Muscle layer of colon (tissue), 2 donors: Measurements from ENCODE around the gene NPIPA7.
"Not testable (repeated sequence)": the region's sequence is repeated elsewhere in the genome, so short reads cannot be mapped to it uniquely, and the experiment has no call there.

Experiments
- H3K27ac ChIP-seq: one replicate; pipeline ENCODE4 v1.7.0; 2013; ENCODE audit warnings: low read depth, mild to moderate bottlenecking, low read length, moderate library complexity
- H3K27me3 ChIP-seq, 2 donors: one replicate each; pipeline ENCODE4 v1.7.0; 2013; ENCODE audit warnings: low read length in 2 of 2, mild to moderate bottlenecking in 2 of 2; ENCODE audit not compliant: insufficient read depth in 2 of 2, control insufficient read depth in 1 of 2
- H3K36me3 ChIP-seq: one replicate; pipeline ENCODE4 v1.7.0; 2013; ENCODE audit warnings: mild to moderate bottlenecking, low read length; ENCODE audit not compliant: insufficient read depth
- H3K4me1 ChIP-seq: one replicate; pipeline ENCODE4 v1.7.0; 2013; ENCODE audit warnings: mild to moderate bottlenecking, low read length; ENCODE audit not compliant: insufficient read depth
- H3K4me3 ChIP-seq, 2 donors: one replicate each; pipeline ENCODE4 v1.7.0; 2013; ENCODE audit warnings: low read length in 2 of 2, low read depth in 1 of 2, mild to moderate bottlenecking in 1 of 2, moderate library complexity in 1 of 2
- H3K9ac ChIP-seq: one replicate; pipeline ENCODE4 v1.7.0; 2013; ENCODE audit warnings: low read length
- H3K9me3 ChIP-seq: one replicate; pipeline ENCODE4 v1.7.0; 2013; ENCODE audit warnings: mild to moderate bottlenecking, low read length
- donor health status: abdominal sarcoma.
- donor health status: Adenocarcinoma of cecum.

NPIPA7 gene

DNA sequence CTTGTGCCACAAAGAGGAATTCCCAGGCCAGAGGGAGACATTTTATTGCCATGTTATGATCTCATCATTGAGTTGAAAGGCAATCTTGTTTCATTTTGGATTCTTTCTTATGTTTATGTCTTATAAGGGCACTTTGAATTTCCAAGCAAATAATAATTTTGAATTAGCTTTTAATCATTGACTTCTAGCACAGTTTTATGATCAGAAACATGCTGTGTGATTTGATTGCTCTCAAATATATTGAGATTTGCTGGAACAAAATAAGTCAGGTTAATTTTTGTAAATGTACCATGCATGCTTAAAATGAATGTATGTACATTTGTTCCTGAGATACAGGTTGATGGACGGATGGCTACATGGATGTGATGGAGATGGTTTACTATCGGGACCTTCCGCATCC lies at the start of gene NPIPA7:
TSS of gene NPIPA7 (plus strand) at position 301 of the 400 bp plus-strand sequence. CDS start 105 bp downstream, outside the sequence.
- H3K4me1 ChIP-seq, H3K9me3 ChIP-seq, H3K27ac ChIP-seq, H3K9ac ChIP-seq, H3K27me3 ChIP-seq, H3K4me3 ChIP-seq, H3K36me3 ChIP-seq: not testable (repeated sequence)

DNA sequence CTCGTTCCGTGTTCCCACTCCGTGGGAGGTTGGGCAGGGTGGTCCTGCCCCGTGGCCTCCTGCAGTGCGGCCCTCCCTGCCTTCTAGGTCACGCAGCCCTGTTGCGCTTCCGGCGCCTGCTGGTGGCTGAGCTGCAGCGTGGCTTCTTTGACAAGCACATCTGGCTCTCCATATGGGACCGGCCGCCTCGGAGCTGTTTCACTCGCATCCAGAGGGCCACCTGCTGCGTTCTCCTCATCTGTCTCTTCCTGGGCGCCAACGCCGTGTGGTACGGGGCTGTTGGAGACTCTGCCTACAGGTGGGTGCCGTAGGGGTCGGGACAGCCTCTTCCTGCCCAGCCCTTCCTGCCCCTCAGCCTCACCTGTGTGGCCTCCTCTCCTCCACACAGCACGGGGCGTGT lies 47.5 kb upstream of the NPIPA7 start:
- not testable (repeated sequence) for H3K9me3 ChIP-seq, H3K27ac ChIP-seq, H3K36me3 ChIP-seq, H3K4me3 ChIP-seq, H3K27me3 ChIP-seq, H3K4me1 ChIP-seq, H3K9ac ChIP-seq

- not testable (repeated sequence) for H3K4me3 ChIP-seq, H3K9ac ChIP-seq, H3K27me3 ChIP-seq, H3K9me3 ChIP-seq, H3K36me3 ChIP-seq, H3K4me1 ChIP-seq, H3K27ac ChIP-seq
These were observed 21.4 kb upstream of the NPIPA7 start for GRCh38 chr16:16357556-16357955.

GRCh38 chr16:16358539-16359240 lies 20.2 kb upstream of the NPIPA7 start:
- H3K4me3 ChIP-seq, H3K36me3 ChIP-seq, H3K27me3 ChIP-seq: not testable (repeated sequence)

GRCh38 chr16:16363595-16363994 lies 15.3 kb upstream of the NPIPA7 start:
- not testable (repeated sequence) for H3K9me3 ChIP-seq, H3K36me3 ChIP-seq, H3K27ac ChIP-seq, H3K27me3 ChIP-seq, H3K9ac ChIP-seq, H3K4me3 ChIP-seq, H3K4me1 ChIP-seq

More at GRCh38 chr16:16358539-16359240, 20.2 kb upstream of the NPIPA7 start:
- H3K9ac ChIP-seq, H3K9me3 ChIP-seq, H3K27ac ChIP-seq, H3K4me1 ChIP-seq: not testable (repeated sequence)

- not testable (repeated sequence) for H3K36me3 ChIP-seq, H3K4me1 ChIP-seq, H3K27me3 ChIP-seq, H3K9me3 ChIP-seq, H3K27ac ChIP-seq, H3K9ac ChIP-seq, H3K4me3 ChIP-seq
These were observed 14.8 kb upstream of the NPIPA7 start for GRCh38 chr16:16364100-16364499.

- H3K27ac ChIP-seq, H3K9ac ChIP-seq, H3K4me3 ChIP-seq, H3K27me3 ChIP-seq, H3K9me3 ChIP-seq, H3K36me3 ChIP-seq, H3K4me1 ChIP-seq: not testable (repeated sequence)
These were observed 14.2 kb upstream of the NPIPA7 start for GRCh38 chr16:16364701-16365100.

DNA sequence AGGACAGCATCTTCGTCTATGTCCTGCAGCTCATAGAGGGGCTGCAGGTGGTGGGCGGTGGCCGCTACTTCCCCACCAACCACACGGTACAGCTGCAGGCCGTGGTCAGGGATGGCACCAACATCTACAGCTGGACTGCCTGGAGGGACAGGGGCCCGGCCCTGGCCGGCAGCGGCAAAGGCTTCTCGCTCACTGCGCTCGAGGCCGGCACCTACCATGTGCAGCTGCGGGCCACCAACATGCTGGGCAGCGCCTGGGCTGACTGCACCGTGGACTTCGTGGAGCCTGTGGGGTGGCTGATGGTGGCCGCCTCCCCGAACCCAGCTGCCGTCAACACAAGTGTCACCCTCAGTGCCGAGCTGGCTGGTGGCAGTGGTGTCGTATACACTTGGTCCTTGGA lies 13.6 kb upstream of the NPIPA7 start:
- H3K36me3 ChIP-seq, H3K27me3 ChIP-seq, H3K4me3 ChIP-seq, H3K9ac ChIP-seq, H3K27ac ChIP-seq, H3K4me1 ChIP-seq, H3K9me3 ChIP-seq: not testable (repeated sequence)

- not testable (repeated sequence) for H3K4me3 ChIP-seq, H3K4me1 ChIP-seq, H3K27me3 ChIP-seq, H3K36me3 ChIP-seq, H3K9ac ChIP-seq, H3K27ac ChIP-seq, H3K9me3 ChIP-seq
These were observed 13.1 kb upstream of the NPIPA7 start for GRCh38 chr16:16365851-16366250.

GRCh38 chr16:16366552-16367284 lies 12.2 kb upstream of the NPIPA7 start:
- H3K27ac ChIP-seq, H3K36me3 ChIP-seq, H3K4me3 ChIP-seq, H3K4me1 ChIP-seq, H3K9me3 ChIP-seq, H3K27me3 ChIP-seq, H3K9ac ChIP-seq: not testable (repeated sequence)

GRCh38 chr16:16367285-16367628 lies 11.7 kb upstream of the NPIPA7 start:
- not testable (repeated sequence) for H3K27ac ChIP-seq, H3K9ac ChIP-seq, H3K4me3 ChIP-seq, H3K4me1 ChIP-seq, H3K9me3 ChIP-seq, H3K36me3 ChIP-seq, H3K27me3 ChIP-seq
